HepG2 (cell line): ENCODE measurements around the gene SGMS1. TPM values are rescaled to one million over a fixed set of nuclear protein-coding genes. Genes with fewer than 3 reads are reported as not detected.

Experiments
- ARID4A ChIP-seq: sonication (generic); formaldehyde crosslinking; IDR thresholded peaks from 2 replicates; pipeline ENCODE4 v1.5.0; 2020; ENCODE audit warnings: mild to moderate bottlenecking, missing genetic modification reagents, borderline replicate concordance
- CTCF ChIP-seq: sonication (generic); formaldehyde crosslinking; IDR thresholded peaks from 2 replicates; pipeline ENCODE4 v1.5.0; 2020; ENCODE audit warnings: mild to moderate bottlenecking, missing genetic modification reagents, moderate library complexity
- ERF ChIP-seq: IDR thresholded peaks from 2 replicates; pipeline ENCODE4 v1.6.1; 2018; ENCODE audit warnings: missing biosample characterization, missing genetic modification reagents
- FOSL1 ChIP-seq: sonication (generic); formaldehyde crosslinking; IDR thresholded peaks from 2 replicates; pipeline ENCODE4 v1.9.0; 2021; ENCODE audit warnings: missing genetic modification reagents, borderline replicate concordance
- HDAC2 ChIP-seq: sonication (generic); formaldehyde crosslinking; IDR thresholded peaks from 2 replicates; pipeline ENCODE4 v1.4.0; 2020; ENCODE audit warnings: missing genetic modification reagents
- HNRNPH1 ChIP-seq: fragments of 200-400 bp; formaldehyde crosslinking; optimal IDR thresholded peaks from 2 replicates; pipeline ENCODE3; 2017; ENCODE audit warnings: mild to moderate bottlenecking, low read depth, low read length
- KAT7 ChIP-seq: IDR thresholded peaks from 2 replicates; pipeline ENCODE4 v1.6.1; 2018; ENCODE audit warnings: borderline replicate concordance, missing compliant biosample characterization
- KMT2A ChIP-seq: sonication (generic); formaldehyde crosslinking; IDR thresholded peaks from 2 replicates; pipeline ENCODE4 v1.4.0; 2020; ENCODE audit warnings: missing genetic modification reagents
- KMT2B ChIP-seq: IDR thresholded peaks from 2 replicates; pipeline ENCODE4 v1.6.1; 2016; ENCODE audit warnings: missing genetic modification reagents, missing compliant biosample characterization
- MATR3 ChIP-seq: sonication (generic); formaldehyde crosslinking; IDR thresholded peaks from 2 replicates; pipeline ENCODE4 v1.4.0; 2020; ENCODE audit warnings: missing genetic modification reagents
- NFKBIZ ChIP-seq: IDR thresholded peaks from 2 replicates; pipeline ENCODE4 v1.6.1; 2018; ENCODE audit warnings: missing genetic modification reagents, missing compliant biosample characterization
- PCBP2 ChIP-seq: fragments of 200-400 bp; formaldehyde crosslinking; optimal IDR thresholded peaks from 2 replicates; pipeline ENCODE3; 2018; ENCODE audit warnings: low read length, low read depth; ENCODE audit not compliant: poor library complexity, severe bottlenecking
- RCOR2 ChIP-seq: IDR thresholded peaks from 2 replicates; pipeline ENCODE4 v1.6.1; 2016; ENCODE audit warnings: missing biosample characterization, missing genetic modification reagents
- SAP130 ChIP-seq: IDR thresholded peaks from 2 replicates; pipeline ENCODE4 v1.6.1; 2016; ENCODE audit warnings: low read depth
- SIN3B ChIP-seq: fragments of 150-350 bp; IDR thresholded peaks from 2 replicates; pipeline ENCODE4 v1.6.1; 2014; ENCODE audit warnings: low read length
- TBL1XR1 ChIP-seq: fragments of 150-350 bp; IDR thresholded peaks from 2 replicates; pipeline ENCODE4 v1.6.1; 2014; ENCODE audit warnings: borderline replicate concordance, low read length; ENCODE audit not compliant: partially characterized antibody
- ZFY ChIP-seq: sonication (generic); formaldehyde crosslinking; IDR thresholded peaks from 2 replicates; pipeline ENCODE4 v1.4.0; 2020; ENCODE audit warnings: missing genetic modification reagents
- ZNF225 ChIP-seq: sonication (generic); formaldehyde crosslinking; IDR thresholded peaks from 2 replicates; pipeline ENCODE4 v1.4.0; 2020; ENCODE audit warnings: mild to moderate bottlenecking, missing genetic modification reagents
- ZNF329 ChIP-seq: sonication (generic); formaldehyde crosslinking; IDR thresholded peaks from 2 replicates; pipeline ENCODE4 v1.9.0; 2021; ENCODE audit warnings: low read depth, mild to moderate bottlenecking, missing genetic modification reagents
- ZNF552 ChIP-seq: sonication (generic); formaldehyde crosslinking; IDR thresholded peaks from 2 replicates; pipeline ENCODE4 v1.9.0; 2022; ENCODE audit warnings: missing genetic modification reagents, mild to moderate bottlenecking, borderline replicate concordance
- ZNF605 ChIP-seq: sonication (generic); formaldehyde crosslinking; IDR thresholded peaks from 2 replicates; pipeline ENCODE4 v1.8.0; 2022; ENCODE audit warnings: mild to moderate bottlenecking, missing genetic modification reagents
- ZNF766 ChIP-seq: sonication (generic); formaldehyde crosslinking; IDR thresholded peaks from 2 replicates; pipeline ENCODE4 v1.5.0; 2020; ENCODE audit warnings: missing genetic modification reagents, borderline replicate concordance
- ZNF878 ChIP-seq: sonication (generic); formaldehyde crosslinking; IDR thresholded peaks from 2 replicates; pipeline ENCODE4 v1.8.1; 2023; ENCODE audit warnings: mild to moderate bottlenecking, missing genetic modification reagents, moderate library complexity
- polyA plus RNA-seq, 8 experiments: library from polyadenylated mRNA; depleted of rRNA in 3 of 8; stranded (reverse) in 7 of 8; unstranded in 1 of 8; fragments of >200 nt; fragmentation: Illumina TruSeq in 4 of 8; extraction: Trizol in 4 of 8; gene quantifications; 2 replicates each; pipeline versions ENCODE4 v1.2.1 to v1.2.3, GENCODE V29; 2011 to 2016; ENCODE audit warnings: low read depth in 4 of 8, missing spikeins in 1 of 8, mixed read lengths in 1 of 8; ENCODE audit not compliant: insufficient read depth in 1 of 8
- total RNA-seq, 5 experiments: library from RNA; depleted of rRNA; stranded (reverse); fragments of >200 nt; fragmentation: Illumina TruSeq; extraction: Trizol; gene quantifications; 2 replicates each; pipeline ENCODE4 v1.2.3, GENCODE V29; 2016; ENCODE audit warnings: low read depth in 1 of 5
- TF ChIP-seq, protein P1 (sequence below): sonication (generic); formaldehyde crosslinking; IDR thresholded peaks from 2 replicates; pipeline ENCODE4 v1.4.0; 2020; ENCODE audit warnings: missing genetic modification reagents

Gene SGMS1
- total and polyA plus RNA-seq, 2 of the 13 experiments (the other 11 are each of a cell fraction or from before 2014, with no cell fraction given) = 6.5 to 15.1 TPM

- TF ChIP-seq ARID4A (CRISPR knock-in tag) (peak; percentile 61; the same call in 1 of the 2 replicates), HDAC2 (CRISPR knock-in tag) (0 out of 2 replicates have a peak, but pooled peaks have one; percentile 27), KAT7 (CRISPR knock-in tag) (0 out of 2 replicates have a peak, but pooled peaks have one; percentile 43), HNRNPH1 (no peak), MATR3 (CRISPR knock-in tag) (no peak), ZNF878 (CRISPR knock-in tag) (no peak), RCOR2 (CRISPR knock-in tag) (no peak), KMT2A (CRISPR knock-in tag) (peak; percentile 81; the same call in 1 of the 2 replicates), ZNF552 (no peak), ERF (CRISPR knock-in tag) (0 out of 2 replicates have a peak, but pooled peaks have one; percentile 3), ZNF605 (CRISPR knock-in tag) (no peak), ZFY (CRISPR knock-in tag) (peak; percentile 40; the same call in 1 of the 2 replicates), SIN3B (no peak), TBL1XR1 (no peak), SAP130 (CRISPR knock-in tag) (0 out of 2 replicates have a peak, but pooled peaks have one; percentile 22), KMT2B (CRISPR knock-in tag) (0 out of 2 replicates have a peak, but pooled peaks have one; percentile 15), ZNF225 (no peak), FOSL1 (CRISPR knock-in tag) (no peak), ZNF329 (CRISPR knock-in tag) (no peak), PCBP2 (no peak), ZNF766 (CRISPR knock-in tag) (no peak), CTCF (CRISPR knock-in tag) (peak; percentile 30; the same call in 1 of the 2 replicates), NFKBIZ (CRISPR knock-in tag) (no peak)
- TF ChIP-seq, protein P1, sequence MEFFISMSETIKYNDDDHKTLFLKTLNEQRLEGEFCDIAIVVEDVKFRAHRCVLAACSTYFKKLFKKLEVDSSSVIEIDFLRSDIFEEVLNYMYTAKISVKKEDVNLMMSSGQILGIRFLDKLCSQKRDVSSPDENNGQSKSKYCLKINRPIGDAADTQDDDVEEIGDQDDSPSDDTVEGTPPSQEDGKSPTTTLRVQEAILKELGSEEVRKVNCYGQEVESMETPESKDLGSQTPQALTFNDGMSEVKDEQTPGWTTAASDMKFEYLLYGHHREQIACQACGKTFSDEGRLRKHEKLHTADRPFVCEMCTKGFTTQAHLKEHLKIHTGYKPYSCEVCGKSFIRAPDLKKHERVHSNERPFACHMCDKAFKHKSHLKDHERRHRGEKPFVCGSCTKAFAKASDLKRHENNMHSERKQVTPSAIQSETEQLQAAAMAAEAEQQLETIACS (CRISPR knock-in tag) = peak; percentile 84
Observed at GRCh38 chr10:50417886-50418830, 205.6 kb downstream of the SGMS1 start (continued).
